C4-2B (cell line): ENCODE data around the gene B4GAT1.

Experiments used
- H3K27ac ChIP-seq: fragments of 450-650 bp; 2 replicates; pipeline ENCODE4 v1.5.1; 2017
- CTCF ChIP-seq: fragments of 450-650 bp; conservative IDR thresholded peaks from 2 replicates; pipeline ENCODE4 v1.5.1; 2017; ENCODE audit warnings: mild to moderate bottlenecking
- ZFX ChIP-seq: fragments of 450-650 bp; IDR thresholded peaks from 2 replicates; pipeline ENCODE4 v1.6.1; 2017

B4GAT1 gene

GRCh38 chr11:66343176-66343575, 4.3 kb downstream of the B4GAT1 start:
- TF ChIP-seq CTCF (no peak), ZFX (no peak)
- no peak overlapping the region for H3K27ac ChIP-seq

GRCh38 chr11:66341502-66342126, 5.8 kb downstream of the B4GAT1 start:
- no peak overlapping the region for H3K27ac ChIP-seq
- TF ChIP-seq CTCF: no peak
- TF ChIP-seq ZFX: no peak

- TF ChIP-seq ZFX: no peak
- no peak for TF ChIP-seq CTCF
These were observed 6.6 kb downstream of the B4GAT1 start for GRCh38 chr11:66340596-66341501.

GRCh38 chr11:66339686-66340483, 7.5 kb downstream of the B4GAT1 start:
- no peak overlapping the region for H3K27ac ChIP-seq
- TF ChIP-seq CTCF: no peak
- no peak for TF ChIP-seq ZFX

More at GRCh38 chr11:66340596-66341501, 6.6 kb downstream of the B4GAT1 start:
- no peak overlapping the region for H3K27ac ChIP-seq

- H3K27ac ChIP-seq: no peak overlapping the region
- TF ChIP-seq CTCF (no peak), ZFX (no peak)
These were observed 8.2 kb downstream of the B4GAT1 start for GRCh38 chr11:66339162-66339675.

GRCh38 chr11:66338276-66339161, 8.9 kb downstream of the B4GAT1 start:
- no peak for TF ChIP-seq CTCF
- no peak for TF ChIP-seq ZFX
- H3K27ac ChIP-seq: no peak overlapping the region
